ENCODE results near the gene CNTN6. TPM values are rescaled to one million over a fixed set of nuclear protein-coding genes. Genes with fewer than 3 reads are reported as not detected.

CNTN6 gene
- polyA plus RNA-seq, 2 of the 4 experiments (the other 2 are of a cell fraction), result not detected

DNA sequence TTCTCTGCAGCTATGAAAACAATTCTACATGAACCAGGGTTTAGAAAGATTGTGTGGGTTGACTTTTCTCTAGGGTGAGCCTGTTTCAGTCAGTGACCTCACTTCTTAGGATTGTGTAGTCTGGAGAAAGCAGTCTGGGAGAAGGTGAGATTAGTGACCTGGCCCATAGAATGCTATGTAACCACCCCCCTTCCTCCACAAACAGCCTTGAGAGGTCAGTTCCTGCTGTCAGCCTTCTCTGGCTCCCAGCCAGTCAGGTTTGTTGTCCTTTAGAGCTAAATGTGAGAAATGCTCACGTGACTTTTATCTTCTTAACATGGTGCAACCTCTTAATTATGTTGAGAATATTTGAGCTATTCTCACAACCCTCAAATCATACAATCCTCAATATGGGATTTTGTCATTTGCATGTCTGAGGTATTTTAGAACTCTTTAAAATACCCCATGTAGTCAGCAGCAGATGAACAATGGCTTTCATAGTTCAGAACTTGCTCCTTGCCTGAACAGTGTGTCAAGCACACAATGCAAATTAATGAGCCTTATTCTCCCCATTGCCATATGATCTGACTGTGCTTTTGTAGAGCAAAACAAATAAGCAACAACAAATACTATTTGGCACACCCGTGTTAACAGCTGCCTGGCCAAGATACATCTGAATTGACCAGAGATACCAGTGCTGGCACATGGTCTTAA, 311.6 kb downstream of the CNTN6 start:
- CTCF ChIA-PET, result no interaction called here
- no peak overlapping the region for H3K4me3 ChIP-seq
- ATAC-seq, result no peak
- H3K4me2 ChIP-seq, result no peak overlapping the region
- no peak for DNase-seq (ENCODE audit: low read depth in 1 of 2, low spot score in 1 of 2)
- H3K4me1 ChIP-seq, result no peaks in the 10 kb centered on the region
- TF ChIP-seq JUNB (IDR thresholded peaks at IDR 0.05) (no peak), RNF2 (IDR thresholded peaks at IDR 0.05; ENCODE audit: borderline replicate concordance, low read depth) (no peak), NR3C1 (IDR thresholded peaks at IDR 0.05) (no peak), ELK1 (IDR thresholded peaks at IDR 0.05; ENCODE audit: low read depth, low read length) (no peak), RCOR1 (IDR thresholded peaks at IDR 0.05; ENCODE audit: low read depth, low read length) (no peak), CHD4 (IDR thresholded peaks at IDR 0.05; ENCODE audit: borderline replicate concordance) (no peak), HDAC2 (IDR thresholded peaks at IDR 0.05) (no peak), ZC3H11A (IDR thresholded peaks at IDR 0.05) (no peak), KDM1A (IDR thresholded peaks at IDR 0.05; ENCODE audit: low read depth) (no peak), ATOH8 (CRISPR knock-in tag; IDR thresholded peaks at IDR 0.05; ENCODE audit: low read depth) (no peak), HEYL (CRISPR knock-in tag; IDR thresholded peaks at IDR 0.05) (no peak), BHLHE40 (IDR thresholded peaks at IDR 0.05; ENCODE audit: low read depth, low read length) (no peak), CEBPB (IDR thresholded peaks at IDR 0.05) (no peak), JUN (IDR thresholded peaks at IDR 0.05) (no peak), POLR2AphosphoS2 (conservative IDR thresholded peaks at IDR 0.05; ENCODE audit: low read length) (no peak), FOSL2 (IDR thresholded peaks at IDR 0.05) (no peak), FOSL2 (CRISPR knock-in tag; IDR thresholded peaks at IDR 0.05) (no peak), CHD2 (IDR thresholded peaks at IDR 0.05; ENCODE audit: low read length, partially characterized antibody) (no peak)
- H3K9me3 ChIP-seq, result no peaks in the 10 kb centered on the region
- 3% methylated on average over 2 of the region's 2 CpGs for whole genome bisulfite sequencing (ENCODE audit: missing lambda C conversion rate)
- POLR2A ChIA-PET, result no interaction called here
- no peak overlapping the region for H3K27ac ChIP-seq
- FAIRE-seq, result no peak

- POLR2A ChIA-PET, result no interaction called here
- no peaks in the 10 kb centered on the region for H3K4me1 ChIP-seq
- FAIRE-seq, result no peak
Measured at GRCh38 chr3:1406250-1406649, 313.4 kb downstream of the CNTN6 start.

More at GRCh38 chr3:1406250-1406649, 313.4 kb downstream of the CNTN6 start:
- no peak overlapping the region for H3K27ac ChIP-seq
- H3K9me3 ChIP-seq, result peaks cover 3% of the 10 kb centered on the region; the same call in 1 of the 3 replicates
- DNase-seq (ENCODE audit: low read depth in 1 of 2, low spot score in 1 of 2), result no peak
- CTCF ChIA-PET, result interaction anchor here (0.7 kb wide), 1 partner anchor 804 kb away, joined by 3 read pairs; no protein-coding TSS in a partner anchor
- no peak for TF ChIP-seq ZNF302 (CRISPR knock-in tag; IDR thresholded peaks at IDR 0.05)
- no peak for TF ChIP-seq SMC3 (IDR thresholded peaks at IDR 0.05)
- no peak for TF ChIP-seq TFCP2L1 (CRISPR knock-in tag; IDR thresholded peaks at IDR 0.05)
- no peak for TF ChIP-seq MAFK (IDR thresholded peaks at IDR 0.05; ENCODE audit: partially characterized antibody)
- no peak for TF ChIP-seq PHF8 (IDR thresholded peaks at IDR 0.05; ENCODE audit: borderline replicate concordance, low read depth)
- no peak for TF ChIP-seq TP53 (CRISPR knock-in tag; IDR thresholded peaks at IDR 0.05)
- TF ChIP-seq HOXB5 (CRISPR knock-in tag; IDR thresholded peaks at IDR 0.05), result no peak
- no peak for TF ChIP-seq NR3C1 (IDR thresholded peaks at IDR 0.05)
- TF ChIP-seq ZFP36 (IDR thresholded peaks at IDR 0.05; ENCODE audit: borderline replicate concordance, partially characterized antibody), result no peak
- TF ChIP-seq CHD2 (IDR thresholded peaks at IDR 0.05; ENCODE audit: low read length, partially characterized antibody), result no peak
- no peak for TF ChIP-seq NFE2L2 (conservative IDR thresholded peaks at IDR 0.05; ENCODE audit: low read length)
- TF ChIP-seq RNF2 (IDR thresholded peaks at IDR 0.05; ENCODE audit: borderline replicate concordance, low read depth), result no peak
- no peak for TF ChIP-seq FOSB (CRISPR knock-in tag; IDR thresholded peaks at IDR 0.05)
- TF ChIP-seq CHD4 (IDR thresholded peaks at IDR 0.05; ENCODE audit: borderline replicate concordance), result no peak
- TF ChIP-seq JUNB (IDR thresholded peaks at IDR 0.05), result no peak
- no peak for TF ChIP-seq ZC3H11A (IDR thresholded peaks at IDR 0.05)
- no peak for TF ChIP-seq ATOH8 (CRISPR knock-in tag; IDR thresholded peaks at IDR 0.05; ENCODE audit: low read depth)
- H3K4me2 ChIP-seq, result no peak overlapping the region
- no peak overlapping the region for H3K4me3 ChIP-seq
- ATAC-seq, result no peak
